Keratinocyte (primary cell): ENCODE results near the gene UNC93A. TPM values are rescaled to one million over a fixed set of nuclear protein-coding genes. Genes with fewer than 3 reads are reported as not detected.

Source experiments
- DNase-seq: peaks from one replicate; pipeline ENCODE4 v3.0.0-alpha.2; 2011; ENCODE audit warnings: low read depth, missing footprints, low spot score
- FAIRE-seq: peaks from 2 replicates; lab custom pipeline; 2011; peaks lifted over from hg19 to GRCh38; lab: Jason Lieb, UNC
- H2AFZ ChIP-seq: 2 replicates; pipeline ENCODE4 v1.6.0; 2012; ENCODE audit warnings: low read length, control low read depth, inconsistent platforms; ENCODE audit not compliant: control insufficient read depth
- H3K27ac ChIP-seq: 2 replicates; pipeline ENCODE4 v1.5.1; 2011; ENCODE audit warnings: low read length; ENCODE audit not compliant: control insufficient read depth, insufficient read depth
- H3K27me3 ChIP-seq: 3 replicates; pipeline ENCODE4 v1.6.0; 2011; ENCODE audit warnings: low read length; ENCODE audit not compliant: control insufficient read depth, insufficient read depth; ENCODE audit errors: extremely low read depth
- H3K36me3 ChIP-seq, 2 experiments: 2 replicates in 1 of 2; 3 replicates in 1 of 2; pipeline ENCODE4 v1.5.1; 2011; ENCODE audit warnings: low read length in 2 of 2, mild to moderate bottlenecking in 1 of 2; ENCODE audit not compliant: control insufficient read depth in 2 of 2, insufficient read depth in 2 of 2; ENCODE audit errors: extremely low read depth in 1 of 2
- H3K4me1 ChIP-seq: 3 replicates; pipeline ENCODE4 v1.5.1; 2011; ENCODE audit warnings: low read length; ENCODE audit not compliant: control insufficient read depth, insufficient read depth; ENCODE audit errors: extremely low read depth
- H3K4me2 ChIP-seq: 3 replicates; pipeline ENCODE4 v1.6.0; 2011; ENCODE audit warnings: low read depth, low read length; ENCODE audit not compliant: control insufficient read depth, insufficient read depth; ENCODE audit errors: extremely low read depth
- H3K4me3 ChIP-seq, 3 experiments: fragments of 200-600 bp in 1 of 3; sonication (generic) in 1 of 3; 2 replicates in 2 of 3; 3 replicates in 1 of 3; pipeline ENCODE4 v1.5.1; 2011 to 2016; ENCODE audit warnings: low read length in 3 of 3, mild to moderate bottlenecking in 3 of 3, control low read depth in 2 of 3, inconsistent platforms in 1 of 3, low read depth in 1 of 3, mixed read lengths in 1 of 3, mixed run types in 1 of 3, moderate library complexity in 1 of 3; ENCODE audit not compliant: control insufficient read depth in 2 of 3, insufficient read depth in 2 of 3; ENCODE audit errors: extremely low read depth in 1 of 3
- H3K79me2 ChIP-seq: 2 replicates; pipeline ENCODE4 v1.6.0; 2012; ENCODE audit warnings: low read length; ENCODE audit not compliant: control insufficient read depth, insufficient read depth
- H3K9ac ChIP-seq: 3 replicates; pipeline ENCODE4 v1.6.0; 2011; ENCODE audit warnings: low read length; ENCODE audit not compliant: control insufficient read depth, insufficient read depth; ENCODE audit errors: extremely low read depth
- H3K9me1 ChIP-seq: 3 replicates; pipeline ENCODE4 v1.6.0; 2011; ENCODE audit warnings: low read length; ENCODE audit not compliant: control insufficient read depth, insufficient read depth; ENCODE audit errors: extremely low read depth
- H3K9me3 ChIP-seq: 2 replicates; pipeline ENCODE4 v1.5.1; 2012; ENCODE audit warnings: low read depth, low read length; ENCODE audit not compliant: control insufficient read depth
- H4K20me1 ChIP-seq: 3 replicates; pipeline ENCODE4 v1.6.0; 2011; ENCODE audit warnings: low read length; ENCODE audit not compliant: control insufficient read depth, insufficient read depth; ENCODE audit errors: extremely low read depth
- CTCF ChIP-seq, 3 experiments: IDR thresholded peaks in 1 of 3; conservative IDR thresholded peaks in 1 of 3; optimal IDR thresholded peaks in 1 of 3; 2 replicates in 2 of 3; 3 replicates in 1 of 3; pipeline versions ENCODE3 to v1.5.1; 2011; ENCODE audit warnings: low read length in 3 of 3, mild to moderate bottlenecking in 3 of 3, moderate library complexity in 2 of 3, control low read depth in 1 of 3, inconsistent platforms in 1 of 3; ENCODE audit not compliant: insufficient read depth in 2 of 3; ENCODE audit errors: extremely low read depth in 1 of 3
- EZH2 ChIP-seq: IDR thresholded peaks from one replicate; pipeline ENCODE4 v1.6.1; 2012; ENCODE audit warnings: inconsistent platforms, mild to moderate bottlenecking, low read length, moderate library complexity
- dilution Hi-C: fragments of 300-500 bp; cut with MboI; formaldehyde crosslinking; loops from one replicate; pipeline ENCODE4 v1.7.0; 2020; ENCODE audit warnings: low sequenced_read_pairs; ENCODE audit not compliant: extremely low pct_ligation_motif_present
- polyA plus RNA-seq, 5 experiments: library from polyadenylated mRNA; depleted of rRNA in 3 of 5; stranded (reverse) in 3 of 5; stranded (forward) in 1 of 5; unstranded in 1 of 5; fragments of >200 nt; gene quantifications; 1 replicate in 1 of 5; 2 replicates in 3 of 5; 3 replicates in 1 of 5; pipeline versions ENCODE4 v1.2.1 to v1.2.3, GENCODE V29; 2011 to 2012; ENCODE audit warnings: missing spikeins in 2 of 5, low read depth in 1 of 5, low replicate concordance in 1 of 5

Gene UNC93A
- polyA plus RNA-seq, 1 donor (not counting 4 experiments of a cell fraction or from before 2014, with no cell fraction given) = not detected

DNA sequence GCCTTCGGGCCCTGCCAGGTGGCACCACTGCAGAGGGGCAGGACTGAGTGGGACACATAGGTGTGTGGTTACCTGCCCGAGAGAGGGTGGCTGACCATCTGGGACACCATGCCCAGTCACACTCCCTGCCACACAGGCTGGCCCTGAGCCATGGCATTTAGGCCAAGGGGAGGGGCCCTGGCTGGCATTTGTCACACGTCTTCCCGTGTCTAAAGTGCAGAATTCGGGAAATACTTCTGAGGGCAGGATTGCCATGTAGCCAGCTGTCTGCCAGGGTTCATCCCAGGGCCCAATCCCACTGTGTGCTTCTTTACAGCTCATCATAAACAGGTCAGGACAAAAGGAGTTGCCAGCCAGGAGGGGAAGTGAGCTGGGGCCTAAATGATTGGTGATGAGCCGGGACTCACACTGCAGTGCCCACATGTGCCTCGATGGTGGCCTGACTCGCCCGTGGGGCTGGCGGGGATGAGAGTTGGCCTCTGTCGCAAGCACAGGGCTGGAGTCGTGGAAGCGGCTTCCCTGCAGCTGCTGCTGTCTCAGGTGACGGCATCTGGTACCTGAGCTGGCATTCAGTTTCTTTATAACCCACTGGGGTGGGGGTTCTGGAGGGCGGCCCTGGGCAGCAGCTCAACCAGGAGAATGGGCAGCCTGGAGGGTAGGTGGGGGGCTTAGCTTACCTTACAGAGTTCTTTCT, 5.9 kb upstream of the UNC93A start:
- Histone ChIP-seq H3K4me2 (no peak overlapping the region), H2AFZ (no peak overlapping the region), H3K4me1 (no peaks in the 10 kb centered on the region), H3K27me3 (no peaks in the 10 kb centered on the region), H3K79me2 (no peaks in the 10 kb centered on the region), H3K27ac (no peak overlapping the region), H3K36me3 (no peaks in the 10 kb centered on the region), H3K9me3 (no peaks in the 10 kb centered on the region), H4K20me1 (no peaks in the 10 kb centered on the region), H3K9me1 (no peaks in the 10 kb centered on the region), H3K9ac (no peak overlapping the region), H3K4me3 (no peak overlapping the region)
- TF ChIP-seq EZH2 (no peak), CTCF (optimal IDR thresholded peaks at IDR 0.05 in 1 of 3, IDR thresholded peaks at IDR 0.05 in 1 of 3, conservative IDR thresholded peaks at IDR 0.05 in 1 of 3; ENCODE audit: extremely low read depth in 1 of 3, insufficient read depth in 2 of 3, low read length in 3 of 3) (no peak)
- DNase-seq (no peak), FAIRE-seq (no peak)
- dilution Hi-C loops = no loop called here

- no peak for DNase-seq
- no peaks in the 10 kb centered on the region for H3K9me1 ChIP-seq
- H3K27ac ChIP-seq = no peak overlapping the region
- H2AFZ ChIP-seq = no peak overlapping the region
- no peak for FAIRE-seq
- no peaks in the 10 kb centered on the region for H3K27me3 ChIP-seq
- no peak overlapping the region for H3K4me2 ChIP-seq
- no peak overlapping the region for H3K4me3 ChIP-seq
- dilution Hi-C loops = no loop called here
- no peaks in the 10 kb centered on the region for H3K9me3 ChIP-seq
- H4K20me1 ChIP-seq = no peaks in the 10 kb centered on the region
- no peak overlapping the region for H3K9ac ChIP-seq
- no peak for TF ChIP-seq CTCF (optimal IDR thresholded peaks at IDR 0.05 in 1 of 3, IDR thresholded peaks at IDR 0.05 in 1 of 3, conservative IDR thresholded peaks at IDR 0.05 in 1 of 3; ENCODE audit: extremely low read depth in 1 of 3, insufficient read depth in 2 of 3, low read length in 3 of 3)
- TF ChIP-seq EZH2 = no peak
- no peaks in the 10 kb centered on the region for H3K36me3 ChIP-seq
- no peaks in the 10 kb centered on the region for H3K79me2 ChIP-seq
- no peaks in the 10 kb centered on the region for H3K4me1 ChIP-seq
These were observed 3.5 kb upstream of the UNC93A start for GRCh38 chr6:167287513-167288048.
